GM21447 (cell line): ENCODE results near the gene TBL2.
"Not testable (repeated sequence)": the region's sequence is repeated elsewhere in the genome, so short reads cannot be mapped to it uniquely, and the experiment has no call there.

Source experiments
- ATAC-seq: cut with Tn5 transposase; IDR thresholded peaks from one replicate; pipeline ENCODE4 v1.9.1; 2021; ENCODE audit not compliant: unreplicated experiment

The TBL2 gene

GRCh38 chr7:73570977-73571376 lies 7.4 kb downstream of the TBL2 start:
- ATAC-seq = no peak

GRCh38 chr7:73570521-73570920 lies 7.9 kb downstream of the TBL2 start:
- no peak for ATAC-seq

- ATAC-seq = no peak
Observed at GRCh38 chr7:73569042-73569608, 9.3 kb downstream of the TBL2 start.

GRCh38 chr7:73567846-73568685 lies 10.3 kb downstream of the TBL2 start:
- ATAC-seq = no peak

GRCh38 chr7:73567140-73567539 lies 11.2 kb downstream of the TBL2 start:
- no peak for ATAC-seq

GRCh38 chr7:73566431-73566830 lies 11.9 kb downstream of the TBL2 start:
- not testable (repeated sequence) for ATAC-seq

GRCh38 chr7:73565675-73566340 lies 12.6 kb downstream of the TBL2 start:
- ATAC-seq = no peak

- no peak for ATAC-seq
Observed at GRCh38 chr7:73560109-73560835, 18.1 kb downstream of the TBL2 start.

- ATAC-seq = peak; percentile 39
Observed at GRCh38 chr7:73557397-73558257, 20.8 kb downstream of the TBL2 start, which contains the start of gene BCL7B. TSS of gene BCL7B (minus strand) at chr7:73557690. CDS start at chr7:73557578, 112 bp downstream.

- peak; percentile 84 for ATAC-seq
Observed at GRCh38 chr7:73557108-73557396, 21.3 kb downstream of the TBL2 start.

GRCh38 chr7:73556208-73557107 lies 21.9 kb downstream of the TBL2 start:
- ATAC-seq = no peak

GRCh38 chr7:73555411-73555982 lies 22.9 kb downstream of the TBL2 start:
- ATAC-seq = no peak

GRCh38 chr7:73550093-73550492 lies 28.3 kb downstream of the TBL2 start:
- ATAC-seq = not testable (repeated sequence)

GRCh38 chr7:73549176-73549575 lies 29.2 kb downstream of the TBL2 start:
- no peak for ATAC-seq

GRCh38 chr7:73547841-73548240 lies 30.5 kb downstream of the TBL2 start:
- ATAC-seq = no peak

- ATAC-seq = no peak
Observed at GRCh38 chr7:73544678-73545077, 33.7 kb downstream of the TBL2 start.

GRCh38 chr7:73541722-73542121 lies 36.7 kb downstream of the TBL2 start:
- ATAC-seq = no peak

- ATAC-seq = no peak
Observed at GRCh38 chr7:73539709-73540108, 38.7 kb downstream of the TBL2 start.

GRCh38 chr7:73538510-73538909 lies 39.9 kb downstream of the TBL2 start:
- ATAC-seq = not testable (repeated sequence)
